GM18526 (cell line): Measurements from ENCODE around the gene TBX3.

Experiments
- POLR2A ChIP-seq: IDR thresholded peaks from 3 replicates; pipeline ENCODE4 v1.6.1; 2011; ENCODE audit not compliant: insufficient read length; ENCODE audit errors: extremely low read depth

The TBX3 gene

DNA sequence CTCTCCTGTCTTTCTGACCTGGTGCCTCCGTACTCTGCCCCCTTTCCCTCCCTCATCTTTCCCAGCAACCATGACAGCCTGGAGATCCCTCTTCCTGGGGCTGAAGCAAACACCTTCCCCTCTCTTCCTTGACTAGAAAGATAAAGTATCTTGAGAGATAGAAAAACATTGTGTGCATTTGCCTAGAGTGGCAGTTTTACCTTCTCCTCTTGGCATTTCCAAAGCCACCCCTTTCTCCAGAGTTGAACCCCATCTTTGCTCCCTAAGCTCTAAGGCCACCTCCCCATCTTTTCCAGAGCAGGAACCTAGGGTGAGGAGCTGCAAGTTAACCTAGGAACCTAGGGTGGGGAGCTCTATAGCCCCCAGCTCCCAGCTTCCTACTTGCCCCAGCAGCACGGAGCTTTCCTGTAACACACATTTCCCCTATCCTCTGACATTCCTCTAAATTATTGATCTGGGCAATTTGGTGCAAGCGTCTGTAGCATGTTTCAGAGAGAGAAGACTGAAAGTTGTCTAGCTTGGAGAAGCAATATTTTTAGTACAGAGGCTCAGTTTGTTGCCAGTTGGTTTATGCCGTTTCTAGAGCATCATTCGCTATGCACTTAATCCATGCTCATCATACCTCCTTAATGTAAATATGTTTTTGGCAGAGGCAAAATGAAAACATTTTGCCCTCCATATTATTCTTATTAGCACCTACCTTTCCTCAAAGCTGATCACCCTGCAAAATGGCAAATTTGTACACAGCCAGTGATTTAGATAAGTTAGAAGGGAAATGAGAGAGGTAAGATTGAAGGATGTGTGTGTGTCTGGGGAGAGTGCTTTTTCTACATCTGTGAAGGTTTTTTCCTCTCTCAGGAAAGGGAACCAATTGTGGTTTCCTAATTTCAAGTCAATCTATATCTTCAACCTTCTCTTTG, 5.4 kb upstream of the TBX3 start:
- no peak for TF ChIP-seq POLR2A

DNA sequence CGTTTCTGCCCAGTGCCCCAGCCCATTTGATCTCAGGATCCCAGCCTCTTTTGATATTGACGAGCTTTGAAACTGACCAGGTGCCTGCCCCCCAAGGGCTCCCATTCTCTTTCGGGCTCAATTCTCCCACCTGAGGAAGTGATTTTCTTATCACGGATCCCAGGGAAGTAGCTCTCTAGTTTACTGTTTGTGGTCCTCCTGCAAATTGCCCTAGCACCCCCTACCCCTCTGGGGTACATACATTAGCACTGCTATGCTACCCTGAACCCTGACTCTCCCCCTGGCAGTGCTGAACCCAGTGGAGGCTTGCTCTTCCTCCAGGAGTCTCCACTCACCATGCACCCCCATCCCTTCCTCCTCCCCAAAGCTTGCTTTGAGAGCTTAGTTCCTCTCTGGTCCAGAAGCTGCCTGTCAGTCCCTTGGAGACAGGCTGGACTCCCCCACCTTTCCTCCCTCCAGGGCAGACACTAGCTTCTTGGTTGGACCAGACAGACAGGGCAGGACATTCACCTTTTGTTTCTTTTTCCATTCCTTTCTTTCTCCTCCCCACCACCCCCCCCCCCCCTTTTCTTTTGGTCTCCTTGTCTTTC, 4.4 kb upstream of the TBX3 start:
- no peak for TF ChIP-seq POLR2A

DNA sequence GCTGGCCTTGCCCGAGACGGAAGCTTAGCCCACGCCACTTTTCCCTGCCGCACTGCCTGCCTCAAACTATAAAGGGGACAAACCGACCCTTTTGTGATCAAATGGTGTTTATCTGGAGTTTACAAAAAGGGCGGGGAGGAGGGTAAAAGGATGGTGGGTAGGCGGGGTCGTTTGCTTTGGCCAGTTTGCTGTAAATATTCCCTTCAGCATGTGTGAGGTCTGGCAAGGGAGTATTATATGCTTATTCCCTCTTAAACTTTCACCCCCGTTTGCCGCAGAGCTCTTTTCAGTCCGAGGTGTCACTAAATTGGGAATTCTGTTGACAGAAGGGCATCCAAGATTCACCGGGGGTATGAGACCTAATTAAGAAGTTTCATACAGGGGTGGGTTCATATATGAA, 3.8 kb upstream of the TBX3 start:
- TF ChIP-seq POLR2A = no peak

DNA sequence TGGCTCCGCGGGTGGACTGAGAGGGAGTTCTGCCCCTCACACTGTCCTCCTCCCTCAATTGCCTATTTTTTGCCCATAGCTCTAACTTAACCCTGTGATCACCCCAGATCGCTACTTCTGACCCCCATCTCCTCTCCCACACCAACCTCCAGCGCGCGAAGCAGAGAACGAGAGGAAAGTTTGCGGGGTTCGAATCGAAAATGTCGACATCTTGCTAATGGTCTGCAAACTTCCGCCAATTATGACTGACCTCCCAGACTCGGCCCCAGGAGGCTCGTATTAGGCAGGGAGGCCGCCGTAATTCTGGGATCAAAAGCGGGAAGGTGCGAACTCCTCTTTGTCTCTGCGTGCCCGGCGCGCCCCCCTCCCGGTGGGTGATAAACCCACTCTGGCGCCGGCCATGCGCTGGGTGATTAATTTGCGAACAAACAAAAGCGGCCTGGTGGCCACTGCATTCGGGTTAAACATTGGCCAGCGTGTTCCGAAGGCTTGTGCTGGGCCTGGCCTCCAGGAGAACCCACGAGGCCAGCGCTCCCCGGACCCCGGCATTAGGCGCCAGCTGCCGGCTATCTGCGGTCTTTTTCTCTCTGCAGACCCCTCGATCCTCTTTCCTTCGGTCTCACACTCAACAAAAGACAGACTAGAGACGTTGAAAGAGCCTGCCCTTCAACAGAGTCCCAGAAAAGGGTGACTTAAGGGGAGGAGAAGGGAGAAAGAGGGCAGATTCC, 3.0 kb upstream of the TBX3 start:
- TF ChIP-seq POLR2A = no peak

DNA sequence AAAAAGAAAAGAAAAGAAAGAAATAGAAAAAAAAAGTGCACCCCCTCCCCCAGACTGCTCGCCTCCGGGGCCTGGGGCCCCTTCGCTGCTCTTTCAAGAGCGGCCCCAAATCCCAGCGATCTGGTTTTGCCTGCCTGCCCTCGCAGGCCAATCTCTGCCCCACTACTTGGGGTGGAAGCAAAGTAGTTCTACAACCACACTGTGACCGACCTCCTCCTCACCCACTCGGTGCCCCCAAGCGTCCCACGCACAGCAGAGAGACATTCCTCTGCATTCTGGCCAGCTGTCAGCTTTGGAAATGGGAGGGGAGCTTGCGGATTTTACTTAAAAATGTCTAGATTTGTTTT, 2.4 kb upstream of the TBX3 start:
- TF ChIP-seq POLR2A = no peak

- TF ChIP-seq POLR2A = no peak
Observed at GRCh38 chr12:114685869-114686268, 1.9 kb upstream of the TBX3 start.

GRCh38 chr12:114685320-114685781, 1.4 kb upstream of the TBX3 start:
- no peak for TF ChIP-seq POLR2A

- no peak for TF ChIP-seq POLR2A
Observed at GRCh38 chr12:114684870-114685273, 897 bp upstream of the TBX3 start.

DNA sequence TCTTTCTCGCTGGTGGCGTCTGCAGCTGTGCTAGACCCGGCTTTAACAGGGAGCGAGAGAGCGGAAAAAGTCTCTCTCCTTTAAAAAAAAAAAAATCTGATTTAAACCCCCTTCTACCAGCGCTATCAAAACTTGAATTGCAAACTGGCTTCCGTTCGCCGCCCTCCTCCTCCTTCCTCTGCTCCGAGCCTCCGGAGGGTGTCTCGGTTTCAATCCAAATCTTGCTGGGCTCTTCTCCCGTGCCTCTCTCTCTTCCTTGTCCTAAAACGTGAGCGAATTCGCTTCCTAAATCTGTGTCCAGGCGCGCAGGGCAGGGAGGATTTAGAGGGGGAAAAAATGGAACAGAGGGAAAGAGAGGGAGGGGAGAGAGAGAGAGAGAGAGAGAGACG, 272 bp downstream of the TBX3 start:
- no peak for TF ChIP-seq POLR2A

DNA sequence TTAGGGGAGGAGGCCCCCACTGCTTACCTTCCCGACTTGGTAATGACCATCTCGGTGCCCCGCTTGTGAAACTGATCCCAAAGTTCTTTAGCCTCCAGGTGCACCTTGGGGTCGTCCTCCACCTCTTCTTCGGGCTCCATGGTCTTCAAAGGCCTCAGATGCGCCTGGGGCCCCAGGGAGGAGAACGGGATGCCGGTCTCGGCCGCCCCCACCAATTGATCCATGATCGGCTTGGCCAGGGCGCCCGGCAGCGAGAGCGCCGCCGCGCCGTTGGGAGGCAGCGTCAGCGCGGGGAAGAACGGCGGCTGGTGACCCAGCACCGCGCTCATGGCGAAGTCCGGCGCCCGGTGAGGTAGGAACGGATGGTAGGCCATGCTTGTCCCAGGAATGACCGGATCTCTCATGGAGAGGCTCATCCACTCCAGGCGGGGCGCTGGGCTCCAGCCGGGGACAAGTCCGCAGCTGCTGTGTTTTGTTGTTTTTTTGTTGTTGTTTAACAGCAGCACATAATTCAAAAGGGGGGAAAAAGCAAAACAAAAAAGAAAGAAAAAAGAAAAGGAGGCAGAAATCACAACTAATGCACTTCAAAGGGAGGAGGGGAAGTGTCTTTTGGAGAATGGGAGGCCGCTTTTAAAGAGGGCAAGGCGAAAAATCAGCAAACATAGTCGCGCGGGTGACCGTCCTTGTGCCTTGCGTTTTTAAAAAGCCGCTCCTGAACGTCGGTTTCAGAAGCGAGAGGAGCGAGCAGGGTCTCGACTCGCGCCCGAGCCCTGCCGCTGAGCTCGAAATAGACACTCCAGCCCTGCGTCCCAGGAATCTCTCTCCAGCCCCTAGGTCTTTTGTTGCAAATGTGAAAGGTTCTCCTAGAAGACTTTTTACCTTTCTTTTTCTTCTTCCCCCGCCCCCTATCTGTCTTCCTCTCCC, 928 bp downstream of the TBX3 start:
- TF ChIP-seq POLR2A = no peak

DNA sequence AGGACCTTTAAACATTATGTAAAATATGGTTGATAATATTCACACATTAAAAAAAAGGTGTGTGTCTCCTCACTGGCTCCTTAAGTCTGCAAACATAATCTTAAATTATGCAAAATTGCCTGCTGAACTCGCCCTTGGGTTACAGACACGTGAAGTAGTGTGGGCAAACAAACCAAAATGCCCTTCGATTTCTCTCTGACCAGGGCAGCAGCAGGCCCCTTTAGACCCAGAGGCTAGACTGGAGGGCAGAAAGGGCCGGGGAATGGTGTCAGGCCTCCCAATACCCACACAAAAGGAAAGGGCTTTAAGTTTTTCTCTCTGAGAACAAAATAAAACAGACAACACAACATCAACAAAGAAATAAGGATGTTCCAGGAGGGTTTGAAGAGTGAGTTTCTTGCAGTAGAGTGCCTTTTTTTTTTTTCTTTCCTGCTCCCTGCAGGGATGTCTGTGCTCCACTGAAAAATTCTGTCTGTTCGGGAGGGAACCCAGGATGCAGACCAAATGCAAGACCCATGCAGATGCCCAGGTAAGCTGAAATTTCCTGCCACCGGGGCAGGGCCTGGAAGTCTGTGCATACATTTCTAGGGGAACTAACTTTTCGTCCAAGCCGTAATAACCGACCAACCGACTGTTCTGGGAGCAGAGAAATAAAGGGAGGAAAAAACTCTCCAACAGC, 1.7 kb downstream of the TBX3 start:
- TF ChIP-seq POLR2A = no peak

DNA sequence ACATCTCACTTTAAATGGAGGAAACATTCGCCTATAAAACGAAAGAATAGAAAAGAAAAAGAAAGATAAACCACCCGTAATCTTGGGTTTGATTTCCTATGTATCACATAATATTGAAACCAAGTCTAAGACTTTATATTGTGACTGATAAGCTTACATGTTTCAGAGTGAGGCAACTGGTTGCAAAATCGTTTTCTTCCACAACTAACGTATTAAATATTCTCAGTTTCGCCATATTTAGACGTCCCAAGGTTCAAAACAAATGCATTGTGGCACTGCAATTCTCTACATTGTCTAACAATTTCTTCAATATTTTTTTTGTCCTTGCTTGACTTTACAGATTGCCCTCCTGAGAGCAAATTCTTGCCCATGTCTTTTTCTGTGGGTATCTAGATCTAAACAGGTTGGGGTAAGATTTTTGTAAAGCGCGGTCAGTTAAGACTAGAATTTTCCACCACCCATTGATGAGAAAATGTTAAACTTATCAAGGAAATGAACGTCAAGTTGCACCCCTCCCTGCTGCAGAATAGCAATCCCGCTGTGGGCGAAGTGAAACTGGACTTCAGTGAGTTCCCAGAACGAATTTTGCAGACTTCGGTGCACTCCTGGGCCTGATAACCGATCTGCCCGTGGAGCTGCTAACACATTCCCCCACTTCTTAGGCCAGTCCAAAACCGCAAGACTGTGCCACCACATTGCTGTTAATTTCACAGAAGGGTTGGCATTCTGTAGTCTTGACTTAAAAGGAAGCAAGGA, 2.7 kb downstream of the TBX3 start:
- no peak for TF ChIP-seq POLR2A

DNA sequence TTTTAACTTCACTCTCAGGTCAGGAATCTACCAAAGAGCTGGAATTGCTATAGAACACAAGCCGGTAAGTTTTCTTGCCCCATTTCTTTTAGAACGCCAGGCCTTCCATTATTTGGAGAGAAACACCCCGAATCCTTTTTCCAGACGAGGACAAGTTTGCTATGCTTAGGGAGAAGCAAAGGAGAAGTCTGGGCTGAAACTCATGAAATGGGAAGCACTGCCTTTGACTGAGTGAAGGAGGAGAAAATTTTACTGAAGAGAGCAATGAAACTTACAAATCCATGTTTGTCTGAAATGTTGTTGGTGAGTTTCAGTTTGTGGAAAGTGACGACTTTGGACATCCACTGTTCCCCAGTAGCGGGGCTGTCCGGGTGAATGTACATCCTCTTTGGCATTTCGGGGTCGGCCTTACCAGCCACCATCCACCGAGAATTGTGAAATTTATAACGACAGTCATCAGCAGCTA, 3.3 kb downstream of the TBX3 start:
- no peak for TF ChIP-seq POLR2A

- no peak for TF ChIP-seq POLR2A
Observed at GRCh38 chr12:114679942-114680341, 4.0 kb downstream of the TBX3 start.
